GM12801 (cell line): ENCODE measurements around the gene PRR20G.

Source experiments
- CTCF ChIP-seq: IDR thresholded peaks from one replicate; pipeline ENCODE4 v1.5.1; 2011; ENCODE audit warnings: control low read depth; ENCODE audit not compliant: insufficient read length; ENCODE audit errors: extremely low read depth

Gene PRR20G

DNA sequence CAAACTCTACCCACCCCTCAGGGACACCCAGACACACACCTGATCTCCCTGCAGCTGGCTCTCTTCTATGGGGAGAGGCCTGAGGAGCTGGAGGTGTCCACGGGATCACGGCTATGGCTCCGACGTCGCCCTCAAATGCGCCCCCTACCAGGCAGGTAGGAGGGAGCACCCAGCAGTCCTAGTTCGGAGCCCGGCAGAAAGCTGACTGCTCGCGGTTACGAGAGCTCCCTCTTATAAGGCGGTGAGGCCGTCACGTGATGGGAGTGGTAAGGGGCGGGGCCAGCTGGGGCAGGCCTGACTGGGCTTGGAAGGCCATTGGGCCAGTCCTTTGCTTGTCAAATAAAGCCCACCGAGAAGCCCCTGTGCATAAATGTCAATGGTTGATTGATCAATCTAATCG is at the start of gene PRR20G:
Gene PRR20G, minus strand, starts transcription at position 207 of the 400 bp plus-strand sequence. CDS start 681 bp downstream, outside the sequence.
- TF ChIP-seq CTCF: no peak

DNA sequence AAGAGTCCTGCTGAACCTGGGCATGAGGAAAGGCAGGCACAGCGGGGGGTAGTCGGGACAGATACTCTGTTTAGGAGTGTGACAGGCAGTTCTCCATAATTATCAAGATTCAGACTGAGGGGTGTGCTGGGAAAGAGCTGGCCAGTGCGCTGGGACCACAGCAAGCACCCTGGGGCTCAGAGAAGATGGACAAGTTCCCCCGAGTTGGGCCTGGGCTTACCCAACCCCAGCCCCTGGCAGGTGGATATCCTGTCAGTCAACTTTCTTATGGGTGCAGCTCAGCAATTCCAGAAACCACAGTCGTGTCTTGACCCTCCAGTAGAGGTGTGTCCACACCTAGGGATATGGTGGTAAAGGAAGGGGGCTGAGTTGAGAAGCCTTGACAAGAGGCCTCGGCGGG is 49.2 kb upstream of the PRR20G start:
- TF ChIP-seq CTCF: no peak

- no peak for TF ChIP-seq CTCF
Observed at GRCh38 chr3:127336101-127336500, 48.3 kb upstream of the PRR20G start.

DNA sequence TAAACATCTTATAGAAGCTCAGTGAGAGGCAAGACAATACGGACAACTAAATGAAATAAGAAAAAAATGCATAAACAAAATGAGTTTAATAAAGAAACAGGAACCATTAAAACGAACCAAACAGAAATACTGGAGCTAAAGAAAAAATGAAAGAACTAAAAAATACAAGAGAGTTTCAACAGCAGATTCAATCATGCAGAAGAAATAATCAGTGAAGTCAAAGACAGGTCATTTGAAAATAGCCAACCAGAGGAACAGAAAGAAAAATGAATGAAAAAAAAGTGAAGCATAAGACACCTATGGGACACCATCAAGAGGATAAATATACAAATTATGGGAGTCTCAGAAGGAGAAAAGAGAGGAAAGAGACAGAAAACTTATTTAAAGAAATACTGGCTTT is 42.5 kb upstream of the PRR20G start:
- no peak for TF ChIP-seq CTCF

DNA sequence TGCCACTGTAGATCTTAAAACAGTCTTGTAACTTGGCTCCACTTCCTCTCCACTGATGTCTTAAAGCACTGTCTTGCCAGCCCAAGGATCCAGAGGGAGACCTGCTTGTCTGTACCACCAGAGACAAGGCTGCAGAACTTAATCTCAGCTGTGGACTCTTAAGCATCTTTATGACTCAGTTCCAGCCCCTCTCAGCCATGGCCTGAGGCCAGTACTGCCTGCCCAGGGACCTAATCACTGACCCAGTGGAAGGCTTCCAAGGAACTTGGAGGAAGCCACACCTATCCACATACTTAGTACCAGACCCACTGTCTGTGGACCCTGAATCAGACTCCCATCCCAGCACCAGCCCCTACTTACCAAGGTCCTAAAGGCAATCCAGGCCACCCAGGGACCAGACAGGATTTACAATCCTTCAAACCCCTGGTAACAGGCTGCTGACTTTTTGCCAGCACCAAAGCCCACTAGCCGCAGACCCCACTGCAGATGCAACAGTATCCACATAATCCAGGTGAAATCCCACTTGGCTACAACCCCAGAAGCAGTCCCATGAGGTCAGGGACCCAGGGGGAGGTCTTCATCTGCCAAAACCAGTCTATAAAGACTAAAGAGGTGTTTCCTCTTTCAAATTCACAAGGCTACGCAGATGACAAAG is 41.9 kb upstream of the PRR20G start:
- no peak for TF ChIP-seq CTCF

DNA sequence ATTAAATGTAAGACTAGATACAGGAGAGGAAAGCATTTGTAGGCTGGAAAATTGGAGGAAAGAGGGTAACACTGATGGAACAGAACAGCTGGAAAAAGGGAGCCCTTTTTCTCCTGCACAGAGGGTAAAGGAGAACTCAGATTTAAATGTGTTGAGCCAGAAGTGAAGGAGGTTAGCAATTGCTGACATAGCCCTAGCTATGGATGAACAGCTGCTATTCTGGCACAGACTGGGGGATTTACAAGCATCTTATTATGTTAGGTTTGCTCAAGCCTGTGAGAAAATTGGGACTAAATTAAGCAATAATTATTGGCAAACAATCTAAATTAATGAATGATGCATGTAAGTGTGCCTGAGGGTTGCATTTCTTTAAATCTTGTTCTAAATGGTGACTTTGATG is 40.6 kb upstream of the PRR20G start:
- no peak for TF ChIP-seq CTCF

GRCh38 chr3:127326341-127326740 is 38.5 kb upstream of the PRR20G start:
- TF ChIP-seq CTCF: no peak

DNA sequence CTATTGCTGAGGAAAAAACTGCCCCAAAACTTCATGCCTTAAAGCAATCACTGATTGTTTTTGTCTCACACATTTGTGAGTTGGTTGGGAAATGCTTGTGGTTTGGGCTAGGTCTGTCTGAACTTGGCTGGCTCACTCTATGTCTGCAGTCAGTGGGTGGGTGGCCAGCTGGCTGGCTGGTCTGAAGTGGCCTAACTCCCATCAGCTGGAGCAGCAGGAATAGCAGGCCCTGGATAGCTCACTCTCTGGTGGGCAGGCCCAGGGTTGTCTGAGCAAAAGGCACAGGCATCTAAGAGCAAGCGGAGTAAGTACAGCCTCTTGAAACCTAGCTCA is 37.7 kb upstream of the PRR20G start:
- no peak for TF ChIP-seq CTCF
